Mesendoderm (in vitro differentiated cells): Measurements from ENCODE around the gene CCSER2.

Source experiments
- DNase-seq: peaks from one replicate; pipeline ENCODE4 v3.0.0; 2013
- H2AK5ac ChIP-seq: 2 replicates; pipeline ENCODE4 v1.6.1; 2013; ENCODE audit warnings: low read length, inconsistent platforms
- H2BK120ac ChIP-seq: 2 replicates; pipeline ENCODE4 v1.6.1; 2013; ENCODE audit warnings: low read depth, mild to moderate bottlenecking, low read length, moderate library complexity, mixed read lengths
- H2BK15ac ChIP-seq: replicated peaks from 2 replicates; pipeline ENCODE4 v1.6.1; 2013; ENCODE audit warnings: low read depth, mild to moderate bottlenecking, moderate library complexity
- H2BK5ac ChIP-seq: 2 replicates; pipeline ENCODE4 v1.6.1; 2013; ENCODE audit warnings: low read length, inconsistent platforms
- H3K18ac ChIP-seq: 2 replicates; pipeline ENCODE4 v1.6.1; 2013; ENCODE audit warnings: mild to moderate bottlenecking, low read length, mixed read lengths
- H3K23ac ChIP-seq: one replicate; pipeline ENCODE4 v1.6.1; 2013; ENCODE audit warnings: low read length
- H3K27ac ChIP-seq: 2 replicates; pipeline ENCODE4 v1.5.1; 2013; ENCODE audit warnings: low read depth, mild to moderate bottlenecking, inconsistent platforms, low read length, moderate library complexity
- H3K27me3 ChIP-seq: 2 replicates; pipeline ENCODE4 v1.6.1; 2013; ENCODE audit warnings: low read length, control low read depth, mild to moderate bottlenecking, inconsistent platforms; ENCODE audit not compliant: insufficient read depth, poor library complexity
- H3K36me3 ChIP-seq: 2 replicates; pipeline ENCODE4 v1.6.1; 2013; ENCODE audit warnings: low read length, inconsistent platforms; ENCODE audit not compliant: control insufficient read depth, insufficient read depth
- H3K4ac ChIP-seq: one replicate; pipeline ENCODE4 v1.6.1; 2013; ENCODE audit warnings: low read depth, mild to moderate bottlenecking, low read length, moderate library complexity
- H3K4me1 ChIP-seq: 2 replicates; pipeline ENCODE4 v1.6.1; 2013; ENCODE audit warnings: low read depth, low read length, inconsistent platforms; ENCODE audit not compliant: control insufficient read depth
- H3K4me2 ChIP-seq: 2 replicates; pipeline ENCODE4 v1.6.1; 2013; ENCODE audit warnings: low read length
- H3K4me3 ChIP-seq: 2 replicates; pipeline ENCODE4 v1.5.1; 2013; ENCODE audit warnings: mild to moderate bottlenecking, low read length
- H3K56ac ChIP-seq: one replicate; pipeline ENCODE4 v1.6.1; 2013; ENCODE audit warnings: low read length
- H3K79me1 ChIP-seq: 2 replicates; pipeline ENCODE4 v1.6.1; 2013; ENCODE audit warnings: low read length, inconsistent platforms
- H3K79me2 ChIP-seq: 2 replicates; pipeline ENCODE4 v1.6.1; 2013; ENCODE audit warnings: mild to moderate bottlenecking, low read length; ENCODE audit not compliant: control insufficient read depth, insufficient read depth
- H3K9ac ChIP-seq: 2 replicates; pipeline ENCODE4 v1.6.1; 2013; ENCODE audit warnings: low read length, inconsistent platforms
- H4K5ac ChIP-seq: one replicate; pipeline ENCODE4 v1.6.1; 2013; ENCODE audit warnings: low read length
- H4K8ac ChIP-seq: one replicate; pipeline ENCODE4 v1.6.1; 2013; ENCODE audit warnings: low read depth, mild to moderate bottlenecking, control low read depth, low read length, moderate library complexity
- WGBS: extraction: QIAGEN DNeasy Blood & Tissue Kit; methylation state at CpG from one replicate; pipeline ENCODE4 v1.1.7; 2013; ENCODE audit warnings: low lambda C conversion rate, missing lambda C conversion rate; ENCODE audit not compliant: insufficient coverage; ENCODE audit errors: extremely low coverage; 5-methylcytosine and 5-hydroxymethylcytosine counted together

The CCSER2 gene

DNA sequence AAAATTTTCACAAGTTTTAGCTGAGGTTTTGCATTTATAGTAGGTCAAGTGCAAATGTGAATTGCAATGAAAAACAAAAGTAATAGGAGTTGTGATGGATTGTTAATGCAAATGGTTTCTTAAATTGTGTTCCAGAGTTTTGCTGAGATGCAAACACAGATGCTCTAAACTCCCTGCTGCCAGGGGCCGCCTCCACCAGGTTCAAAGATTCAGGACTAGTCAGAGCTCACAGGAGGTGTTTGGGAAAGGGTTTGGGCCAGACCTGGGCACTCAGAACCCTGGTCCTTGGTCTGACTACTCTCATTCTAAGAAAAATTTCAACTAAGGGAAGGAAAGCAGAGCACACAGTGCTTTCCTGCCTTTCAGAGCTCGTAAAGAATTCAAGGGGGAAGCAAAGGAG is 193.1 kb downstream of the CCSER2 start:
- no peak overlapping the region for H4K5ac ChIP-seq
- WGBS, result no CpG with 5 or more reads among the region's 2 CpGs

DNA sequence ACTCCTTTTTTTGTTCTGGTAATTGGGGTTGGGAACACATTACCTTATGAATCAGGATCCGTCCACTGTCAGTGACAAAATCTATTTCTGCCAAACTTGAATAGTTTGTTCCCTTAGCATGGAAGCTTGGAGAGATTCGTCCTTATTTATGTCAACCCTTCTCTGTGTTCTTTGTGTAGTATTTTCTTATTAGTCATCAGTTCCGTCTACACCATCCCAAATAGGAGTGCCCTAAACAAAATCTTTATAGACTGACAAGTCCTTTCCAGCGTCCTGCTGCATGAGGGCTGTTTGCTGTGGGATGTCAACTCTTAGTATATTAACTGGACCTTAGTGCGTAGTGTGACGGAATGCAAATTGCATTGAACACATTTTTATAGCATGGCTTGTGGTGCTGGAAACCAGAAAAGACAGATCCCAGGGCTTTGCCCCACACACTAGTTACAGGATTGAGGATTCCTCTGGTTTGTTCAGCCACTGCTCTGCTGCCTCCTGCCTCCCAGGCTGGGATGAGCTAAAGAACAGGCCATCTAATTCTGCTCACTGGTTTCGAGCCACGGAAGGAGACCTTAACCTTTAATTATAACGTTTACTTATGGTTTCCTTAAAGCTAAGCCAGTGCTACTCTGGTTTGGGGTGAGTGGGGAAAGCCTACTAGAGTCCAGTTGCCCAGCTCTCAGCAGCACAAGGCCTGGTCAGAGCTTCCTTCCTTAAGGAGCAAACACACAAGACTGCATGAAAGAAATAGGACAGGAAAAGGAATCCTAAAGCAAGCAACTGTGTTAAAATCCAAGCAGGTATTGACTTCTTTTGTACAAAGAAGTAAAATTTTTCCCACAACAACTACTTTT is 194.4 kb downstream of the CCSER2 start:
- Histone ChIP-seq H3K79me1 (no peaks in the 10 kb centered on the region), H3K79me2 (no peaks in the 10 kb centered on the region), H3K4me2 (no peak overlapping the region), H2AK5ac (no peak overlapping the region), H3K27me3 (no peaks in the 10 kb centered on the region), H2BK5ac (no peak overlapping the region), H3K18ac (no peak overlapping the region), H3K23ac (no peak overlapping the region), H3K4me1 (no peaks in the 10 kb centered on the region), H3K4me3 (no peak overlapping the region), H3K27ac (no peak overlapping the region), H3K4ac (no peak overlapping the region), H4K5ac (no peak overlapping the region), H4K8ac (no peak overlapping the region), H2BK120ac (no peak overlapping the region), H3K36me3 (no peaks in the 10 kb centered on the region), H2BK15ac (no peak overlapping the region), H3K9ac (no peak overlapping the region), H3K56ac (no peak overlapping the region)
- no CpG with 5 or more reads among the region's 9 CpGs for WGBS
- DNase-seq, result no peak

More for the DNA sequence above, 193.1 kb downstream of the CCSER2 start:
- H3K79me2 ChIP-seq, result no peaks in the 10 kb centered on the region
- no peaks in the 10 kb centered on the region for H3K27me3 ChIP-seq
- H3K18ac ChIP-seq, result no peak overlapping the region
- H3K4ac ChIP-seq, result no peak overlapping the region
- H3K36me3 ChIP-seq, result no peaks in the 10 kb centered on the region
- no peak overlapping the region for H2BK5ac ChIP-seq
- H2BK15ac ChIP-seq, result no peak overlapping the region
- H2AK5ac ChIP-seq, result no peak overlapping the region
- H3K9ac ChIP-seq, result no peak overlapping the region
- H3K4me1 ChIP-seq, result no peaks in the 10 kb centered on the region
- no peak overlapping the region for H3K27ac ChIP-seq
- H3K23ac ChIP-seq, result no peak overlapping the region
- DNase-seq, result no peak
- H3K79me1 ChIP-seq, result no peaks in the 10 kb centered on the region
- no peak overlapping the region for H4K8ac ChIP-seq
- H3K4me2 ChIP-seq, result no peak overlapping the region
- H3K4me3 ChIP-seq, result no peak overlapping the region
- H3K56ac ChIP-seq, result no peak overlapping the region
- no peak overlapping the region for H2BK120ac ChIP-seq

DNA sequence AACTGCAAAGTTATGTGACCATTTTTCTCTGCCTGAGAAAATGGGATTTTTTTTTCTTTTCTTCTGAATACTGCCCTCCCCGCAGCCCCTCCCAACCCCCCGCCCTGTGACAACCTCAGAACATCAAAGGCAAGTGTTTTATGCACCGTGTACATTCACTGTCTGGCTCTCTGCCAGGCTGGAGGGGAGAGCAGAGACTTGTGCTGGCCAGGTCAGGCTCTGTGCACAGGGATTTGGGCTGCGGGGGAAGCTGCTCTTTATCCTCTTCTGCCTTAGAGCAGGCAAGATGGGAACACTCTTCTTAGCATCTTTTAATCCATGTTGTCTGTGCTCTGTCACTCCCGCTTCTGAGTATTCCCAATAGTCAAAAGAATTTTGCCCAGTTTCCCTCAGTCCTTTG is 195.1 kb downstream of the CCSER2 start:
- H2BK15ac ChIP-seq, result no peak overlapping the region
- H3K79me2 ChIP-seq, result no peaks in the 10 kb centered on the region
- no peaks in the 10 kb centered on the region for H3K79me1 ChIP-seq
- no CpG with 5 or more reads among the region's 5 CpGs for WGBS
- no peak overlapping the region for H3K4ac ChIP-seq
- no peaks in the 10 kb centered on the region for H3K36me3 ChIP-seq
- no peak overlapping the region for H4K8ac ChIP-seq
- H3K9ac ChIP-seq, result no peak overlapping the region
- no peak overlapping the region for H2BK120ac ChIP-seq
- H4K5ac ChIP-seq, result no peak overlapping the region
- no peak overlapping the region for H3K4me3 ChIP-seq
- no peak overlapping the region for H3K23ac ChIP-seq
- no peak for DNase-seq
- H3K4me1 ChIP-seq, result no peaks in the 10 kb centered on the region
- H3K27me3 ChIP-seq, result no peaks in the 10 kb centered on the region
- H3K18ac ChIP-seq, result no peak overlapping the region
- H2AK5ac ChIP-seq, result no peak overlapping the region
- H3K56ac ChIP-seq, result no peak overlapping the region
- H3K27ac ChIP-seq, result no peak overlapping the region
- H2BK5ac ChIP-seq, result no peak overlapping the region
- H3K4me2 ChIP-seq, result no peak overlapping the region

DNA sequence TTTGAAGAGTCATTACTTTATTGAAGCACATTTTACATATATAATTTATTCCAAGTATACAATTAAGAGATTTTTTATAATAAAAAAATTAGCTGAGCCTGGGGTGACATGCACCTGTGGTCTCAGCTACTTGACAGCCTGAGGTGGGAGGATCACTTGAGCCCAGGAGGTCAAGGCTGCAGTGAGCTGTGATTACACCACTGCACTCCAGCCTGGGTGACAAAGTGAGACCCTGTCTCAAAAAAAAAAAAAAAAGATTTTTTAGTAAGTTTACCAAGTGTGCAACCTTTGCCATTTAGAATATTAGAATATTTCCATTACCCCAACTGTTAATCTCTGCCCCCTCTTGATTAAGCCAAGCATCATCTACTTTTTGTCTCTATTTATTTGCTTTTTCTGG is 196.0 kb downstream of the CCSER2 start:
- Histone ChIP-seq H4K8ac (no peak overlapping the region), H3K36me3 (no peaks in the 10 kb centered on the region), H3K27me3 (no peaks in the 10 kb centered on the region), H3K79me1 (no peaks in the 10 kb centered on the region), H3K27ac (no peak overlapping the region), H3K4ac (no peak overlapping the region), H3K18ac (no peak overlapping the region), H2BK120ac (no peak overlapping the region), H2BK15ac (no peak overlapping the region), H3K9ac (no peak overlapping the region), H3K4me3 (no peak overlapping the region), H3K4me1 (no peaks in the 10 kb centered on the region), H2AK5ac (no peak overlapping the region), H4K5ac (no peak overlapping the region), H3K23ac (no peak overlapping the region), H3K4me2 (no peak overlapping the region), H3K56ac (no peak overlapping the region), H3K79me2 (no peaks in the 10 kb centered on the region), H2BK5ac (no peak overlapping the region)
- no peak for DNase-seq

DNA sequence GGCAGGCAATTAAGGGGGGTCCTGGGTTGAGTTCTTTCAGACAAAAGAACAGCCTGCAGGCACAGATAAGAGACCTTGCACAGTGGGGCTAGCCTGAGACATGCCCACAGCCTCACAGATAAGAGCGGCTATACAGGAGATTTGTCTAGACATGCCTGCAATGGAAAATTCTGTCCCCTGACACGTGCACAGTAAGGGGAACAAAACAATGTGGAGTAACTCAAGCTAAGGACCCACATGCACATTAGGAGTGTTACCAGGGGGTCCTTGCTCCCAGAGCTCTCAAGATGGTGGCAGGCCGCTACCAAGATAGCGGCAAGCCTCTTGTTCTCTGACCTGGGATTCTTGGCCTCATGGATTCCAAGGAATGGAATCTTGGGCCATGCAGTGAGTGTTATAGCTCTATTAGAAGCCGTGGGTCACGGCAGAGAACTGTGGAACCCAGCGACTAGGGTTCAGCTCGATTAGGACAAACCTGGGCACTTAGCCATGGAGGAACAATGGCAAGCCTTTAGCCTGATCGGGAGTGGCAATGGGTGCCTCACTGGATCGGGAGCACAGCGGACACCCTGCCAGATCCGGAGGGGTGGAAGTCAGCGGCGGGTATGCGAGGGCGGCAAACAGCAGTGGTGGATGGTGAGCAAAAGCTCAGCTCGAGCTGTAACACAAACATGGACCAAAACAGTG is 196.9 kb downstream of the CCSER2 start:
- no peak overlapping the region for H2BK5ac ChIP-seq
- no peak overlapping the region for H3K4ac ChIP-seq
- no peak overlapping the region for H3K56ac ChIP-seq
- H3K4me1 ChIP-seq, result no peaks in the 10 kb centered on the region
- no CpG with 5 or more reads among the region's 17 CpGs for WGBS
- H3K23ac ChIP-seq, result no peak overlapping the region
- H3K18ac ChIP-seq, result no peak overlapping the region
- H3K4me2 ChIP-seq, result no peak overlapping the region
- no peaks in the 10 kb centered on the region for H3K79me1 ChIP-seq
- no peak overlapping the region for H3K9ac ChIP-seq
- H3K79me2 ChIP-seq, result no peaks in the 10 kb centered on the region
- H2AK5ac ChIP-seq, result no peak overlapping the region
- H3K27me3 ChIP-seq, result no peaks in the 10 kb centered on the region
- no peak overlapping the region for H4K8ac ChIP-seq
- no peak overlapping the region for H2BK120ac ChIP-seq
- no peak overlapping the region for H3K4me3 ChIP-seq
- no peak overlapping the region for H2BK15ac ChIP-seq
- no peak overlapping the region for H3K27ac ChIP-seq
- H3K36me3 ChIP-seq, result no peaks in the 10 kb centered on the region
- DNase-seq, result peak; percentile 45
- H4K5ac ChIP-seq, result no peak overlapping the region
